ENCODE data around the gene R3HDM2.
"Not testable (repeated sequence)": the region's sequence is repeated elsewhere in the genome, so short reads cannot be mapped to it uniquely, and the experiment has no call there.

Gene R3HDM2

GRCh38 chr12:57454566-57455373, 23.9 kb upstream of the R3HDM2 start, which contains the start of gene INHBE:
INHBE (plus strand) TSS chr12:57455307; CDS start chr12:57455537, 230 bp downstream.
- H3K36me3 ChIP-seq (ENCODE audit: insufficient read depth, low read length): no peaks in the 10 kb centered on the region
- H2AFZ ChIP-seq (ENCODE audit: low read depth, low read length): no peak within 1 kb of the TSS
- no peaks in the 10 kb centered on the region for H3K9me3 ChIP-seq (ENCODE audit: low read length)
- peaks cover 16% of the 10 kb centered on the region for H3K4me1 ChIP-seq (ENCODE audit: insufficient read depth, low read length)
- H3K27me3 ChIP-seq (ENCODE audit: insufficient read depth, low read length): peaks cover 2% of the 10 kb centered on the region
- H3K4me3 ChIP-seq (ENCODE audit: low read length): no peak within 1 kb of the TSS

- Histone ChIP-seq H3K27me3 (ENCODE audit: insufficient read depth, low read length) (peaks cover 2% of the 10 kb centered on the region), H3K4me1 (ENCODE audit: insufficient read depth, low read length) (peaks cover 16% of the 10 kb centered on the region), H3K36me3 (ENCODE audit: insufficient read depth, low read length) (no peaks in the 10 kb centered on the region), H3K4me3 (ENCODE audit: low read length) (no peak overlapping the region), H2AFZ (ENCODE audit: low read depth, low read length) (no peak overlapping the region), H3K9me3 (ENCODE audit: low read length) (no peaks in the 10 kb centered on the region)
Observed at GRCh38 chr12:57454213-57454565, 23.3 kb upstream of the R3HDM2 start.

GRCh38 chr12:57452937-57453509, 22.2 kb upstream of the R3HDM2 start:
- no peaks in the 10 kb centered on the region for H3K36me3 ChIP-seq (ENCODE audit: insufficient read depth, low read length)
- H3K27me3 ChIP-seq (ENCODE audit: insufficient read depth, low read length): peaks cover 2% of the 10 kb centered on the region

GRCh38 chr12:57452181-57452936, 21.5 kb upstream of the R3HDM2 start:
- H3K4me3 ChIP-seq (ENCODE audit: low read length): no peak overlapping the region
- H3K4me1 ChIP-seq (ENCODE audit: insufficient read depth, low read length): peaks cover 12% of the 10 kb centered on the region
- H2AFZ ChIP-seq (ENCODE audit: low read depth, low read length): no peak overlapping the region
- no peaks in the 10 kb centered on the region for H3K9me3 ChIP-seq (ENCODE audit: low read length)
- peaks cover 2% of the 10 kb centered on the region for H3K27me3 ChIP-seq (ENCODE audit: insufficient read depth, low read length)
- H3K36me3 ChIP-seq (ENCODE audit: insufficient read depth, low read length): no peaks in the 10 kb centered on the region

More at GRCh38 chr12:57452937-57453509, 22.2 kb upstream of the R3HDM2 start:
- Histone ChIP-seq H3K4me3 (ENCODE audit: low read length) (no peak overlapping the region), H2AFZ (ENCODE audit: low read depth, low read length) (no peak overlapping the region), H3K9me3 (ENCODE audit: low read length) (no peaks in the 10 kb centered on the region), H3K4me1 (ENCODE audit: insufficient read depth, low read length) (peaks cover 12% of the 10 kb centered on the region)

- Histone ChIP-seq H3K4me1 (ENCODE audit: insufficient read depth, low read length) (peaks cover 12% of the 10 kb centered on the region), H2AFZ (ENCODE audit: low read depth, low read length) (no peak overlapping the region), H3K27me3 (ENCODE audit: insufficient read depth, low read length) (peaks cover 2% of the 10 kb centered on the region), H3K36me3 (ENCODE audit: insufficient read depth, low read length) (no peaks in the 10 kb centered on the region), H3K9me3 (ENCODE audit: low read length) (no peaks in the 10 kb centered on the region), H3K4me3 (ENCODE audit: low read length) (no peak overlapping the region)
Observed at GRCh38 chr12:57451233-57451778, 20.5 kb upstream of the R3HDM2 start.

GRCh38 chr12:57450057-57450456, 19.2 kb upstream of the R3HDM2 start:
- Histone ChIP-seq H3K27me3 (ENCODE audit: insufficient read depth, low read length) (peaks cover 2% of the 10 kb centered on the region), H3K4me3 (ENCODE audit: low read length) (no peak overlapping the region), H3K4me1 (ENCODE audit: insufficient read depth, low read length) (peaks cover 9% of the 10 kb centered on the region), H2AFZ (ENCODE audit: low read depth, low read length) (no peak overlapping the region), H3K36me3 (ENCODE audit: insufficient read depth, low read length) (no peaks in the 10 kb centered on the region), H3K9me3 (ENCODE audit: low read length) (no peaks in the 10 kb centered on the region)

GRCh38 chr12:57449375-57449774, 18.5 kb upstream of the R3HDM2 start:
- Histone ChIP-seq H2AFZ (ENCODE audit: low read depth, low read length) (no peak overlapping the region), H3K4me3 (ENCODE audit: low read length) (no peak overlapping the region), H3K27me3 (ENCODE audit: insufficient read depth, low read length) (peaks cover 2% of the 10 kb centered on the region), H3K36me3 (ENCODE audit: insufficient read depth, low read length) (no peaks in the 10 kb centered on the region), H3K4me1 (ENCODE audit: insufficient read depth, low read length) (peaks cover 7% of the 10 kb centered on the region), H3K9me3 (ENCODE audit: low read length) (no peaks in the 10 kb centered on the region)

GRCh38 chr12:57448669-57449068, 17.8 kb upstream of the R3HDM2 start:
- no peak overlapping the region for H2AFZ ChIP-seq (ENCODE audit: low read depth, low read length)
- H3K27me3 ChIP-seq (ENCODE audit: insufficient read depth, low read length): peaks cover 2% of the 10 kb centered on the region
- H3K4me3 ChIP-seq (ENCODE audit: low read length): no peak overlapping the region
- H3K4me1 ChIP-seq (ENCODE audit: insufficient read depth, low read length): peaks cover 7% of the 10 kb centered on the region
- no peaks in the 10 kb centered on the region for H3K36me3 ChIP-seq (ENCODE audit: insufficient read depth, low read length)
- H3K9me3 ChIP-seq (ENCODE audit: low read length): no peaks in the 10 kb centered on the region

GRCh38 chr12:57446292-57446960, 15.6 kb upstream of the R3HDM2 start:
- Histone ChIP-seq H3K4me3 (ENCODE audit: low read length) (no peak overlapping the region), H3K4me1 (ENCODE audit: insufficient read depth, low read length) (no peaks in the 10 kb centered on the region), H3K36me3 (ENCODE audit: insufficient read depth, low read length) (no peaks in the 10 kb centered on the region), H3K27me3 (ENCODE audit: insufficient read depth, low read length) (peaks cover 2% of the 10 kb centered on the region), H2AFZ (ENCODE audit: low read depth, low read length) (no peak overlapping the region), H3K9me3 (ENCODE audit: low read length) (no peaks in the 10 kb centered on the region)

- no peaks in the 10 kb centered on the region for H3K4me1 ChIP-seq (ENCODE audit: insufficient read depth, low read length)
- no peak overlapping the region for H2AFZ ChIP-seq (ENCODE audit: low read depth, low read length)
- no peak overlapping the region for H3K4me3 ChIP-seq (ENCODE audit: low read length)
- H3K9me3 ChIP-seq (ENCODE audit: low read length): no peaks in the 10 kb centered on the region
- H3K27me3 ChIP-seq (ENCODE audit: insufficient read depth, low read length): no peaks in the 10 kb centered on the region
- H3K36me3 ChIP-seq (ENCODE audit: insufficient read depth, low read length): no peaks in the 10 kb centered on the region
Observed at GRCh38 chr12:57444744-57445143, 13.9 kb upstream of the R3HDM2 start.

GRCh38 chr12:57444337-57444736, 13.5 kb upstream of the R3HDM2 start:
- not testable (repeated sequence) for H2AFZ ChIP-seq (ENCODE audit: low read depth, low read length); H3K4me3 ChIP-seq (ENCODE audit: low read length); H3K4me1 ChIP-seq (ENCODE audit: insufficient read depth, low read length); H3K36me3 ChIP-seq (ENCODE audit: insufficient read depth, low read length); H3K27me3 ChIP-seq (ENCODE audit: insufficient read depth, low read length); H3K9me3 ChIP-seq (ENCODE audit: low read length)

- Histone ChIP-seq H3K27me3 (ENCODE audit: insufficient read depth, low read length) (no peaks in the 10 kb centered on the region), H3K9me3 (ENCODE audit: low read length) (no peaks in the 10 kb centered on the region), H3K4me3 (ENCODE audit: low read length) (no peak overlapping the region), H3K36me3 (ENCODE audit: insufficient read depth, low read length) (no peaks in the 10 kb centered on the region), H3K4me1 (ENCODE audit: insufficient read depth, low read length) (no peaks in the 10 kb centered on the region), H2AFZ (ENCODE audit: low read depth, low read length) (no peak overlapping the region)
Observed at GRCh38 chr12:57441846-57442427, 11.1 kb upstream of the R3HDM2 start.

Data from neuron (in vitro differentiated cells).